ENCODE data around the gene CEP135.

GRCh38 chr4:56055991-56056390, 107.2 kb downstream of the CEP135 start:
- TF ChIP-seq, protein P1, sequence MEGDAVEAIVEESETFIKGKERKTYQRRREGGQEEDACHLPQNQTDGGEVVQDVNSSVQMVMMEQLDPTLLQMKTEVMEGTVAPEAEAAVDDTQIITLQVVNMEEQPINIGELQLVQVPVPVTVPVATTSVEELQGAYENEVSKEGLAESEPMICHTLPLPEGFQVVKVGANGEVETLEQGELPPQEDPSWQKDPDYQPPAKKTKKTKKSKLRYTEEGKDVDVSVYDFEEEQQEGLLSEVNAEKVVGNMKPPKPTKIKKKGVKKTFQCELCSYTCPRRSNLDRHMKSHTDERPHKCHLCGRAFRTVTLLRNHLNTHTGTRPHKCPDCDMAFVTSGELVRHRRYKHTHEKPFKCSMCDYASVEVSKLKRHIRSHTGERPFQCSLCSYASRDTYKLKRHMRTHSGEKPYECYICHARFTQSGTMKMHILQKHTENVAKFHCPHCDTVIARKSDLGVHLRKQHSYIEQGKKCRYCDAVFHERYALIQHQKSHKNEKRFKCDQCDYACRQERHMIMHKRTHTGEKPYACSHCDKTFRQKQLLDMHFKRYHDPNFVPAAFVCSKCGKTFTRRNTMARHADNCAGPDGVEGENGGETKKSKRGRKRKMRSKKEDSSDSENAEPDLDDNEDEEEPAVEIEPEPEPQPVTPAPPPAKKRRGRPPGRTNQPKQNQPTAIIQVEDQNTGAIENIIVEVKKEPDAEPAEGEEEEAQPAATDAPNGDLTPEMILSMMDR (IDR thresholded peaks at IDR 0.05; ENCODE audit: extremely low read depth in 1 of 2, insufficient read depth in 1 of 2, low read depth in 1 of 2, low read length in 2 of 2), result no peak
- no peak for TF ChIP-seq POLR2A (IDR thresholded peaks at IDR 0.05; ENCODE audit: low read depth, low read length)
- TF ChIP-seq EZH2 (IDR thresholded peaks at IDR 0.05; ENCODE audit: borderline replicate concordance, low read depth, low read length, severe bottlenecking), result no peak
